Fibroblast of skin of back (primary cell): ENCODE results near the gene PVRIG. TPM values are rescaled to one million over a fixed set of nuclear protein-coding genes. Genes with fewer than 3 reads are reported as not detected.
"Not testable (repeated sequence)": the region's sequence is repeated elsewhere in the genome, so short reads cannot be mapped to it uniquely, and the experiment has no call there.

Experiments
- DNase-seq: peaks from one replicate; pipeline ENCODE4 v3.0.0-alpha.2; 2013
- polyA plus RNA-seq, 2 experiments: library from polyadenylated mRNA; unstranded; fragments of 120-200 nt; gene quantifications; one replicate each; pipeline ENCODE4 v1.2.1, GENCODE V29; 2013; ENCODE audit not compliant: insufficient read length in 2 of 2

The PVRIG gene
- polyA plus RNA-seq (2013, experiment 1 of 2; ENCODE audit: insufficient read length), result 0.53 TPM
- not detected for polyA plus RNA-seq (2013, experiment 2 of 2; ENCODE audit: insufficient read length)

DNA sequence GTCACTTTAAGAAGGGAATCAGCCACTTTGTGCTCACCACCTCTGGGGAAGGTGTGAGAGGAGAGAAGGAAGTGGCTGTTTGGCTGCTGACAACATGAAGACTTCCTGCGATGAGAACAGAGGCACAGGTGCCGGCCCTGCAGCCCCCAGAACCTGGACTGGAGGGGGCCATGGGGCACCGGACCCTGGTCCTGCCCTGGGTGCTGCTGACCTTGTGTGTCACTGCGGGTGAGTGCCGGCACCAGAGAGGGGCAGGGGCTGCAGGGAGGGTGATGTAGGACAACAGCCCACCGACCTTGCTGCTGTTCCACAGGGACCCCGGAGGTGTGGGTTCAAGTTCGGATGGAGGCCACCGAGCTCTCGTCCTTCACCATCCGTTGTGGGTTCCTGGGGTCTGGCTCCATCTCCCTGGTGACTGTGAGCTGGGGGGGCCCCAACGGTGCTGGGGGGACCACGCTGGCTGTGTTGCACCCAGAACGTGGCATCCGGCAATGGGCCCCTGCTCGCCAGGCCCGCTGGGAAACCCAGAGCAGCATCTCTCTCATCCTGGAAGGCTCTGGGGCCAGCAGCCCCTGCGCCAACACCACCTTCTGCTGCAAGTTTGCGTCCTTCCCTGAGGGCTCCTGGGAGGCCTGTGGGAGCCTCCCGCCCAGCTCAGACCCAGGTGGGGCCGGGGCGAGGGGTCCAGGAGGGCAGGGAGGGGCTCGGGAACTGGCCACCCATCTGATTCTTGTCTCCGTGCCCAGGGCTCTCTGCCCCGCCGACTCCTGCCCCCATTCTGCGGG is at the start of gene PVRIG:
Gene PVRIG, plus strand, starts transcription at position 149 of the 785 bp plus-strand sequence. Its CDS starts 22 bp downstream, at position 171.
- DNase-seq, result not testable (repeated sequence)

DNA sequence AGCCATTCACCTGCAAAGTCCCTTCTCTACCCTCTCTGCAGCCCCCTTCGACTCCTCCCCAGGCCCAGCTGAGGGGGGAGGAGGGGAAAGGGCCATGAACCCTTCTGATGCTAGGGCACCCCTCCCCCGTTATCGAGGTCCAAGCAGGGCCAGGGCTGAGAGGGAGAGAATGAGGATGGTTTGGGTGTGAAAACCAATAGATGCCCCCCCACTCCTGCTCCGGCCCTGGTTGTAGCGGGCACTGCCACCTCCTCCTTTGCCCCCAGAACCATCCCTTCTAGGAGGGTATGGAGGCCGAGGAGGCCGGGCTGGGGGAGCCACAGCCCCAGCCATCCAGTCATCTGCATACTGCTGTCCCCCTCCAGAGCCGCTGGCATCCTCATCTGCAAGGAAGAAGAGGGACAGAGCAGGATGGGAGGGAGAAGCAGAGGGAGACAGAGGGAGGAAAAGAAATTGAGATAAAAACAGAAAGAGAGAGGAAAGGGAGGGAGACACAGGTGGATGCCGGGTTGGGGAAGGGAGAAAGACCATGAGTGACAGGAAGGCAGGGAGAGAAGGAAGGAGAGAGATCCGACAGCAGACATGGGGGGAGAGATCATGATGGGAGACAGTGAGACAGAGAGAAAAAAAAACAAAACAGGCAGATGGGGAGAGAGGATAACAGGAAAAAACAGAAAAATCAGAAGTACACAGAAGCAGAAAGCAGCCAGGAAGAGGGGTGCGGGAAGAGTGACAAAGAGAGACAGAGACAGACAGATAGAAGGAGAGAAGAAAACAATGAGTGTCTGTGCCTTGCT is 49.5 kb upstream of the PVRIG start:
- no peak for DNase-seq

DNA sequence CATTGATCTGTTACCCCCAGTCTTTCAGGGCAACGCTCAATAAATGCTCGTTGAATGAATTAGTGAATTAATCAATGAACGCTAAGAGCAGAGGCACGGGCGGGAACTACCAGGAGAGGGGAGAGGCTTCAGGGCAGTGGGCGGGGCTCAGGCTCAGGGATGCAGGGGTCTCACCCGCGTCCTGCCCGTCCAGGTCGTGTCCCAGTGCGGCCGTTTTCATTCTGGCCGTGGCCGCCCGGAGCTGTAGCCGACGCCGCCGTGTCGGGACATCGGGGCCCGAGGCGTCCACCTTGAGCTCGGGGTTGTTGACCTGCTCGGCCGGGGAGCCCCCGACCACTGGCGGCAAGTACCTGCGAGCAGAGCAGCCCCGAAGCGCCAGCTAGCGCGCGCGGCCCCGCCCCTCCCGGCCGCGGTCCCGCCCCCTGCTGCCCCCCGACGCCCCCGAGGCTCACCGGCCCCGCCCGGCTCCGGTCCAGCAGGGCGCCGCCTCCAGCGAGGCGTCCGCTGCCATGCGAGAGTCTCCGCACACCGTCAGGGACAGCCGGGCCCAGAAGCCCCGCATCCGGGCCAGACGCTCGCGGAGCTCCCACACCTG is 48.6 kb upstream of the PVRIG start:
- no peak for DNase-seq

DNA sequence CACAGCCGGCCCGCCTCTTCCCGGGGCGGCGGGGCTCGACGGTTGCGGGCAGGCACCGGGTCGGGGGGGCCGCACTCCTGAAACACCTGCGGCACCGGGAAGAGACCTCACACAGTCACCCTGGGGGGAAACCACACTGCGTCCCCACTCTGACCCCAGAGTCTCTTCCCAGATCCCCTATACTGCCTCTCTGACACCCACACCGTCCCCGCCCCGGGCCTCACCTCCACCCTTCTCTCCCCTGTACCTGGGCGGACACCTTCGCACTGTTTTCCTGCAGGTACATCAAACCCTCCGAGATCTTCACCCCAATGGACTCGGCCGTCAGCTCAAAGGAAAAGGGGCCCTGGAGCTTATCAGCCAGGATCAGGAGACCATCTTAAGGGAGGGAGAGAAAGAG is 47.9 kb upstream of the PVRIG start:
- DNase-seq, result no peak

DNA sequence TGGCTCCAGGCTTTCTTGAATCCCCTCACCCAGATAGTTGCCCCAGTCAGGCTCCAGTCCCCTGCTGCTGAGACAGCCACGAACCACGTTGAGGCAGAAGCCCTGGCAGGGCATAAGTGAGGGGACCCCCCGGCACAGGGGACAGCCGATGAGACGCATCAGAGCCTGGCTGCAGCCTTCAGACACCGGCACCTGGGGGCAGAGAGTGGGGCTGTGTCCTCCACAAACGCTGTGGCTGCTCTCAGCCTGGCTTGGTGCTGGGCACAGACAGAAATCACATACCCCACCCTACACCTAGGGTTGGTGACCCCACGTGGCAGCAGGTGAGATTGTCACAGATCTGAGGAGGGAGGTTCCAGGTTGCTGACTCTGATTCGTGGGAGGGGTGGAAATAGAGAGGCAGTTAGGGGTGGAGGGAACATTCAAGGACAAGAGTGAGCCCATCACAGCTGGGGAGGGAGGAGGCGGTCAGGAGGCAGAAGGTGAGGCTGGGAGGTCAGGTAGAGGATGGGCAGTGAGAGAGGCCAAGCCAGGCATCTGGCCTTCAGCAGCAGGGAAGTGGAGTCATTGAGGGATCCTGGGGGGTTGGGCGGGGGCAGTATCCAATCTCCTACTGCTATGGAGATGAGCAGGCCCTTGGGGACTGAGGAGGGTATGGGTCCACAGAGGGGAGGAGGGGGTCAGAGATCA is 45.8 kb upstream of the PVRIG start:
- no peak for DNase-seq

DNA sequence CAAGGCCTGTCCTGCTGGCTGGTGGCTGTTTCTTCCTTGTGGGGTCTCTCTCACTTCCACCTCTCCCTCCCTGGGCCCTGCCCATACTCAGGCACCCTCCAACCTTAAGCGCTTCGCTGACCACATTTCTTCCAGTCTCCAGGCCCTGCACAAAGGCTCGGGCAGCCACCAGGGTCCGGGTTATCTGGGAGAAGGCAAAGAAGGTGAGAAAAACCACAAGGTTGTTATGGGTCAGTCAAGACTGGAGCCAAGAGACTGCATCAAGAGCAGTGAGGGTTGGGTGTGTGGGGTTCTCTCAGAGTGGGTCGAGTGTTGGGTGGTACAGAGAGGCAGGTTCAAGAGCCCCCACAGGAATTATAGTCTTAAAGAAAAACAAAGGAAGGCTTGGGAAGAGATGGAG is 45.2 kb upstream of the PVRIG start:
- no peak for DNase-seq

DNA sequence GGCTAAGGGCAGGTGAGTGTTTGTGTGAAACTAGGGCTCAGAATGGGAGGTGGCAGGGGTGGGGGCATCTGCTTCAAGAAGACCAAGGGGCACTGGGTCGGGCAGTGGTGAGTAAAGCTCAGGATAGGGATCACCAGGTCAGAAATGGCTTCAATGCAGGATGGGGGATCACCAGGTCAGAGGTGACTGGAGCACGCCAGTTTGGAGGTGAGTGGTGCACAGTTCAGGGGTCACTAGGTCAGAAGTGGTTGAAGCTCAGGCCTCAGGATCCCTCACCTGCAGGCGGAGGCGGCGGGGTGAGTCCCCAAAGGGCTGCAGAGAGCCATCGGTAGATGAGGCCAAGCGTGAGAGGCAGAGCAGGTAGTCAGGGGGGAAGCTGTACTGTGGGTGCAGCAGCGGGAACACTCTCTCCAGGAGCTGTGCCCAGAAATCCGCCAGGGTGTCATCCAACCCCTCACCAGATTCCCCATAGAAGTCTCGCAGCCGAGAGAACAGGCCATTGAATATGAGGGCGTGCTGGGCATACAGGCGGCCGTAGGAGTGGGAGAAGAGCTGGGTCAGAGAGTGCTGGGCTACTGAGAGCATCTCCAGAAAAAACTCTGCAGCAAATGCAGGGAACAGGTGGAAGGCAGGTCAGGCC is 44.3 kb upstream of the PVRIG start:
- no peak for DNase-seq

DNA sequence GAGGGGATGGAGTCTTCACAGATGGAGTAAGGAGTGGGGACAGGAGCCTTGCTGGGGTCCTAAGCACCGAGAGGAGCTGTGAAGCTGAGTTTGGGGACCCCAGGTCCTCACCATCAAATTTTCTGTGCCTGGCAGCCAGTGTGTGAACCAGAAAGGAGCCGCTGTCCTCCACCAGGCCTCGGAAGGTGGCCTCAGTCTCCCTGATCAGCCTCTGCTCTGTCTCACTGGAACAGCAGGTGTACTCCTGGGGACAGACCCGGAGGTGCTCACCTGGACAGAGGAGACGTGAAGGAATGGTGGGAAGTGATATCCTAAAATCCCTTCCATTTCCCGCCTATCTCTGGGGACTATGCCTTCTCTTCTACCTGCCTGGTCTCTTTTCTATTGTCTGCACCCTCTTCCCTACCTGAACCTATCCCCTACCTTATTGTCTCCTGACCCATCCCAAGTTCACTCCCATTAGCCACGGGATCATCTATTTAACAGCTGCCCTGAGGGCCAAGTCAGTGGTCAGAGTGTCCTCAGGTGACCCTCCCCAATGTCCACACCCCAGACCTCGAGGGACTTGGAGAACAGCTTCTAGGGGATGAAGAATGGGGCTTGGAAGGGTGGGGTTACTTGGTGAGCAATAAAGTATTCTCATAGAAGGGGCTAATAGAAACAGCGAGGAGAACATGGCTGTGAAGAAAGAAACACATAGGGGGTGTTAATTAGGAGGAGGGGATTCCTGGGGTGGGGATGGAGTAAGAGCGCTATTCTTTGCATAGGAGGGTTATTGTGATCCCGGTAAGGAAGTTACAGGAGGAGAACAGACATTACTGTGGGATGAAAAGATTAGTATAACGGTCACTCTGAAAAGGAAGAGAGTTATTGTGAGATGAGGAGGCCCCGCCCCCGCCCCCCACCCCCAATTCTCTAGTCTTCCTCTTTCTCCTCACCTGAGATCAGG is 43.4 kb upstream of the PVRIG start:
- no peak for DNase-seq

DNA sequence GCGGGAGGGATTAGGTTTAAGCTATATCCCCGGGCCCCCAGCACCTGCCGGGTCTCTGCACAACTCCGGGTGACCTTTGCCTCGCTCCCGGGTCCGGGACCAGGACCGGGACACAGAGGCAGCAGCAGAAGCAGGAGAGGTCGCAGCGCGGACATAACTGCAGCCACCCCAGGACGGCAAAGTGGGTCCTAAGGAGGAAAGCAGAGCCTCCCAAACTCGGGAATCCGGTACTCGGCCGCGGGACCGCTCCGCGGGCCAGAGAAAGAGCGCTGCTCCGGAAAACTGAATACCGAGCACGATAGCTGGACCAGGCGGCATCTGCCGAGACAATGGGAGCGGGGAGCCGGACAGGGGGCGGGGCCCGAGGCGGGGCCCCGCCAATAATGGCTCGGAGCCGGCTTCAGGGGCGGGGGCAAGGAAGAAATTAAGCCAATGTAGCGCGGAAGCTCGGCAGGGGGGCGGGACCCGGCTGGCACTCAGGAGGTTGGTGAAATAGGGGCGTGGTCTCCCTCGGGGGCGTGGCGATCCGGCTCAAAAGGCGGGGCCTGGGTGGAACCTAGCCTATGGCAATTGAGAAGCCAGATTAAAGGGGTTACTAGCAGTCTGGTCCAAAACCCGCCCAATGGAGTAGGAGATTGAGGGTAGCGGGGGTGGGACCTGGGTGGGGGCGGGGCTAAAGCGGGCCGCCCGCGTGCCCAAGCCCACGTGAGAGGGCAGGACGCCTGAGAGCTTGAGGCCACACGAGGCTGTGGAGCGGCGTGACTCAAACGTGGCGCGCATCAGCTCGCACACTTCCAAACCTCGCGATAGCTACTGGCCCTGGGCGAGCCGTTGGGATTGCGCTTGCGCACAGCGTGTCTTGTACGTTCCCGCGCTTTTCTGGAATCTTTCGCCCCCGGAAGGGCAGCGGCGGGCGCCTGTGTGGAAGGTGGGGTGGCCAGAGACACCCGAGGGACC is 42.4 kb upstream of the PVRIG start, which contains the start of the genes GPC2 and STAG3:
Gene GPC2, minus strand, starts transcription at position 337 of the 957 bp plus-strand sequence. Its CDS starts 182 bp downstream, at position 155.
Gene STAG3, plus strand, starts transcription at position 874 of the 957 bp plus-strand sequence. CDS start 2,639 bp downstream, outside the sequence.
- DNase-seq, result peak; percentile 97

DNA sequence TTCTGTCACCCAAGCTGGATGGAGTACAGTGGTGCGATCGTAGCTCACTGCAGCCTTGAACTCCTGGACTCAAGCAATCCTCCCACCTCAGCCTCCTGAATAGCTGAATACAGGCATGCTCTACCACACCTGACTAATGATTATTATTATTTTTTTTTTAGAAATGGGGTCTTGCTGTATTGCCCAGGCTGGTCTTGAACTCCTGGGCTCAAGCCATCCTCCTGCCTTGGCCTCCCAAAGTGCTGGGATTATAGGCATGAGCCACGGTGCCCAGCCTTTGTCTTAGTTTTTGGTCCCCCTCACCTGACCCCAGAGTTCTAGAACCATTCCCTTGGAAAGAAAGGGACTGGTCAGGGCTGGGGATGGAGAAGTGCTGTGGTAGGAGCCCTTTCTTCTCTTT is 39.7 kb upstream of the PVRIG start:
- not testable (repeated sequence) for DNase-seq

DNA sequence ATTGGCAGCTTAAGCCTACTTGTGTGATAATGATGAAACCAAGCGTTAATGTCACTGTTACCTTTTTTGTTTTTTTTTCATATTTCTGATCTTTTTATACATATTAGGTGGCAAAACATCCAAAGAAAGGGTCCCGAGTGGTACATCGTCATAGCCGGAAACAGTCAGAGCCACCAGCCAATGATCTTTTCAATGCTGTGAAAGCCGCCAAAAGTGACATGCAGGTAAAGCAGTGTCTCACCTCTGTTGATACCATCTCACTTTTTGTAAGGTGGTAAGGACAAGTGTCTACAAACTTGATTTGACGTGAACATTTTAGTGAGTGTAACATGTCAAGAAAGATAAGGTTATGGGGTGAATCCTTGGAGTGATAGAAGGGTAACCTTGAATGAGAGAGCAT is 37.1 kb upstream of the PVRIG start:
- not testable (repeated sequence) for DNase-seq

DNA sequence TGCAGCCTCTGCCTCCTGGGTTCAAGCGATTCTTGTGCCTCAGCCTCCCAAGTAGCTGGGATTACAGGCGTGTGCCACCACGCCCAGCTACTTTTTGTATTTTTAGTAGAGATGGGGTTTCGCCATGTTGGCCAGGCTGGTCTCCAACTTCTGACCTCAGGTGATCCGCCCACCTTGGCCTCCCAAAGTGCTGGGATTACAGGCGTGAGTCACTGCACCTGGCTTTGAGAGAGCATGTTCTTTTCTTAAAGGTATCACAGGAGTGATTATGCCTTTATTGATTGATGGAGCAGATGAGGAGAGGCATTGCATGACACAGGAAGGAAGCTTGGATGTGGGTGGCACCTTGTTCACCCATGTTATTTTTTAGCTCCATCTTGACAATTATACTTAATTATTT is 36.7 kb upstream of the PVRIG start:
- not testable (repeated sequence) for DNase-seq

DNA sequence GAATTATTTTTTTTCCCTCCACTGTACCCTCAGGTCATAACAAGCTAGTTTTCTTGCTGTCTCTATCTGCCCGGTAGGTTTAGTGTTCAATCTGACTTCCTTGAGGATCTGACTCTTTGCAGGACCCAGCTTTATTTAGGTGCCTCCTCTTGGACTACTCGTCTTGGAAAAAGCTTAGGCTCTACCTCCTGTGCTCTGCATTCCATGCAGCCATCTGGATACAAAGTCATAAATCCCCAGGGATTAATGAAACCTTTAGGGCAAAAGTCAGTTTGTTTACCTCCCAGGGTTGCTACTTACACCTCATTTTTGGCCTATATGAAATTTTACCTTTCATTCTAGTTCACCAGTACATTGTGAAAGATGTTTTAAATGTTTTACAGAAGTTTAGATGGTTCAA is 34.0 kb upstream of the PVRIG start:
- no peak for DNase-seq

DNA sequence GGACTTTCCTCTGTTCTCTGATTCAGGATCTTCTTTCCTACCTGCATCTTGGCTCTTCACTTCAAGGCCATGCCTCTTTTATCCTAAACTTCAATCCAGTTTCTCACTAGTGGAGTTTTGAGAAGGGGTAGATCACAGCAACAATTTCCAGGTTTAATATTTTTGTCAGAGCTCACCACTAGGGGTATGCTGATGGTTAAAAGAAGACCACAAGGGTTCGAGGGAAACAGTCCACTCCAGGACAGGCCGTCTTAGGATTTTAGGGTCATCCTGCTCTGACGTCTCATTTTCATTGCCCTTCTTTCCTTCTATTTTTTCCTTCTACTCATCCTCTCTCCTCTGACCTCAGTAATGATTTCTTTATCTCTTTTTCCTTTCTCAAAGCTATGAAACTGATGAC is 30.7 kb upstream of the PVRIG start:
- DNase-seq, result no peak

DNA sequence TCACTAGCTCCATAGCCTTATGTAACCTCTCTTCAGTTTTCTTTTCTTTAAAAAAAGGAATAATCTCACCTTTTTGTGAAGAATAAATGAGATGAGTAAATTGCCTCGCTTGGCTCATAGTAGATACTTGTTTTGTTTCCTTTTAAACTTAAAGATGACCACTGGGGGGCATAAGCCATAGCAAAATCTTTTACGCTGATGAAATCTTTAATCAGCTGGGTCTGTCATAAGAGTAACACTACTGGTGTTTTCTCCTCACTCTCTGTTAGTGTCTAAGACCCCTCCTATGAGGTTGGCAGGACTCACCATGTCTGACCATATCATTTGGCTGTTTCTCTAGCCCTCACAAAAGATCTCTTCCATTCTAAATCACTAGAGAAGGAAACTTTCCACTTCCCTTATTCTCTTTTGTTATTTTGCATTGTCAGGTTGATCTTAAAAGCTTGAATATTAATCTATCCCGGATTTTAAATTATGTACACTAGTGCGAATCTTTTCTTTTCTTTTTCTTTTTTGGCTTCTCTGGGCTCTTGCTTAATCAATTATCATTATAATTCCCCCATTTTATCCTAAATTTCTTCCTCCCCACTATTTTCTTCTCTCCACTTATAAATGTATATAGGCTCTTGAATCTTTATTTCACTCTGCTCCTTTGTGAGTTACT is 29.6 kb upstream of the PVRIG start:
- peak; percentile 70 for DNase-seq

DNA sequence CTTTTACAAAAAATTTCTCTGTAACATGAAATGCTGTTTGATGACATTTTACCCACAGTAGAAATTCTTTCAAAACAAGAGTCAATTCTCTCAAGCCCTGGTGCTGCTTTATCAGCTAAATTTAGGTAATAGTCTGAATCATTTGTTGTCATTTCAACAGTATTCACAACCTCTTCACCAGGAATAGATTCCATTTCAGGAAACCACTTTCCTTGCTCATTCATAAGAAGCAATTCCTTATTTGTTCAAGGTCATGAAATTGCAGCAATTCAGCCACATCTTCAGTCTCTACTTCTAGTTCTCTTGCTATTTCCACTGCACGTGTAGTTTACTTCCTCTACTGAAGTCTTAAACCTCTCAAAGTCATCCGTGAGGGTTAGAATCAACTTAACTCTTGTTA is 28.0 kb upstream of the PVRIG start:
- peak; percentile 59 for DNase-seq

DNA sequence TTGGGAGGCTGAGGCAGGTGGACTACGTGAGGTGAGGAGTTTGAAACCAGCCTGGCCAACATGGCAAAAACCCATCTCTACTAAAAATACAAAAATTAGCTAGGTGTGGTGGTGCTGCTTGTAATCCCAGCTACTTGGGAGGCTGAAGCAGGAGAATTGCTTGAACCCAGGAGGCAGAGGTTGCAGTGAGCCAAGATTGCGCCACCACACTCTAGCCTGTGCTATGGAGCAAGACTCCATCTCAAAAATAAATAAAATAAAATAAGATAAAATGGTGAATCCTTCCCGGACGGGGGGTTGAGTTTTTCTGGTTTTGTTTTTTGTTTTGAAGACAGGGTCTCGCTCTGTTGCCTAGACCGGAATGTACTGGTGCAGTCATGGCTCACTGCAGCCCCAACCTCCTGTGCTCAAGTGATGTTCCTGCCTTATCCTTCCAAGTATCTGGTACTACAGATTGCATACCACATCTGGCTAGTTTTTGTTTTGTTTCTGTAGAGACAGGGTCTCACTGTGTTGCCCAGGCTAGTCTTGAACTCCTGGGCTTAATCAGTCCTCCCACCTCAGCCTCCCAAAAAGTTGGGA is 27.4 kb upstream of the PVRIG start:
- DNase-seq, result not testable (repeated sequence)

DNA sequence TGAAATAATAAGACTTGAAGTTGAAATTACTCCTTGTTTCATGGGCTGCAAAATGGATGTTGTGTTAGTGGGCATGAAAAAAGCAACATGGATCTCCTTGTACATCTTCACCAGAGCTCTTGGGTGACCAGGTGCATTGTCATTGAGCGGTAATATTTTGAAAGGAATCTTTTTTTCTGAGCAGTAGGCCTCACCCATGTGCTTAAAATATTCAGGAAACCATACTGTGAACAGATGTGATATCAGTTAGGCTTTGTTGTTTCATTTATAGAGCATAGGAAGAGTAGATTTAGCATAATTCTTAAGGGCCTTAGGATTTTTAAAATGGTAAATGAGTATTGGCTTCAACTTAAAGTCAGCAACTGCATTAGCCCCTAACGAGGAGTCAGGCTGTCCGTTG is 26.8 kb upstream of the PVRIG start:
- DNase-seq, result no peak
